Heart right ventricle (tissue), 16 donors: ENCODE results near the gene XPO6. TPM values are rescaled to one million over a fixed set of nuclear protein-coding genes. Genes with fewer than 3 reads are reported as not detected.

ENCODE experiments used
- ATAC-seq, 8 donors: fragments of 200-7000 bp; cut with Tn5 transposase; one replicate each; pipeline ENCODE4 v1.9.1; 2020; ENCODE audit warnings: mild to moderate bottlenecking in 8 of 8, moderate library complexity in 8 of 8, moderate number of reproducible peaks in 1 of 8
- DNase-seq, 2 donors: peaks; one replicate each; pipeline ENCODE4 v3.0.0-alpha.2; 2020
- H3K27ac ChIP-seq, 10 donors: fragments of 200-600 bp; sonication (generic) in 2 of 10; one replicate each; pipeline versions ENCODE4 v1.5.0 to v1.8.0; 2020 to 2022; ENCODE audit warnings: mild to moderate bottlenecking in 3 of 10
- H3K27me3 ChIP-seq, 7 donors: fragments of 200-600 bp; one replicate each; pipeline ENCODE4 v1.8.0; 2021 to 2022; ENCODE audit warnings: mild to moderate bottlenecking in 2 of 7
- H3K36me3 ChIP-seq, 9 donors: fragments of 200-600 bp; sonication (generic) in 1 of 9; one replicate each; pipeline versions ENCODE4 v1.5.0 to v1.8.0; 2020 to 2022; ENCODE audit warnings: mild to moderate bottlenecking in 2 of 9
- H3K4me1 ChIP-seq, 9 donors: fragments of 200-600 bp; sonication (generic) in 1 of 9; one replicate each; pipeline versions ENCODE4 v1.5.0 to v1.8.0; 2020 to 2022; ENCODE audit warnings: mild to moderate bottlenecking in 4 of 9
- H3K4me3 ChIP-seq, 10 donors: fragments of 200-600 bp; sonication (generic) in 2 of 10; one replicate each; pipeline versions ENCODE4 v1.5.0 to v1.8.0; 2020 to 2022; ENCODE audit warnings: mild to moderate bottlenecking in 7 of 10, moderate library complexity in 2 of 10
- H3K9me3 ChIP-seq, 11 donors: fragments of 200-600 bp in 10 of 11; sonication (generic) in 2 of 11; one replicate each; pipeline versions ENCODE4 v1.5.0 to v1.8.0; 2013 to 2022; ENCODE audit warnings: mild to moderate bottlenecking in 2 of 11, control low read depth in 1 of 11, moderate library complexity in 1 of 11
- CTCF ChIP-seq, 9 donors: fragments of 200-600 bp; sonication (generic) in 2 of 9; IDR thresholded peaks; one replicate each; pipeline versions ENCODE4 v1.5.0 to v1.8.0; 2021 to 2022; ENCODE audit warnings: antibody characterized with exemption in 9 of 9, mild to moderate bottlenecking in 5 of 9, moderate library complexity in 1 of 9
- WGBS, 2 donors: extraction: QIAGEN DNeasy Blood & Tissue Kit; methylation state at CpG; one replicate each; pipeline ENCODE4 v1.1.7; 2013; ENCODE audit warnings: inconsistent platforms in 1 of 2; 5-methylcytosine and 5-hydroxymethylcytosine counted together
- intact Hi-C, 10 donors: fragments of 100-400 bp; cut with DNase I; formaldehyde crosslinking; loops; one replicate each; pipeline versions ENCODE4 v1.11.1 to v1.14.2; 2022
- polyA plus RNA-seq, 2 donors: library from polyadenylated mRNA; stranded (reverse); fragments of 200-250 nt; gene quantifications; one replicate each; pipeline ENCODE4 v1.2.3, GENCODE V29; 2013
- total RNA-seq, 10 donors: library from RNA; stranded (reverse); fragmentation: NEBNext Ultra II Directional in 3 of 10; extraction: Animal tissue kit (Norgen Biotek cat#: 25700) in 3 of 10; gene quantifications; one replicate each; pipeline versions ENCODE4 v1.2.1 to v1.2.4, GENCODE V29; 2021 to 2023
- donor health status: Arrhythmogenic right ventricular cardiomyopathy.
- donor health status: ischemic (EF 13 %, LVEDD 7.1; RV severe dilation, severe dysfunction).
- donor health status: healthy with polysubstance abuse.
- donor health status: DM: no; HTN: yes; CAD: no.
- donor health status: DM: no; HTN: no; CAD: no.
- donor health status: ischemic (EF 25% LVEDD 6.9; RV normal size, moderate dysfunction).
- donor health status: ischemic (EF 25% LVEDD 5.7; RV mildly dilated, moderate dysfunction).
- donor health status: healthy.
- donor health status: DM: yes; HTN: yes; CAD: no.
- donor health status: Ischemic cardiomyopathy.
- donor health status: ischemic (EF 35%, LVEDD 5.7; RV mildly dilated, moderate dysfunction).
- donor health status: nonischemic (EF 11% LVEDD 7.7; RV severe dilation, severe dysfunction).
- donor health status: DM: yes; HTN: yes; CAD: no.
- donor health status: PGD.
- donor health status: ischemic (EF 29% LVEDD 5.4; RV normal size, mild dysfunction).
- donor health status: nonischemic (EF 23%, LVEDD 6.1; RV moderate dilation, normal function).

Gene XPO6
- total and polyA plus RNA-seq, 12 donors = 22.1 to 41.8 (median 29.3) TPM

- DNase-seq = no peak
- Histone ChIP-seq H3K4me3 (no peak overlapping the region), H3K9me3 (peaks cover 0 to 19% (median 5%) of the 10 kb centered on the region in 11 donors), H3K36me3 (no peaks in the 10 kb centered on the region), H3K4me1 (no peaks in the 10 kb centered on the region), H3K27me3 (peaks cover 0 to 50% (median 9%) of the 10 kb centered on the region in 7 donors), H3K27ac (no peak overlapping the region)
- TF ChIP-seq CTCF (IDR thresholded peaks at IDR 0.05) = no peak
- intact Hi-C loops = no loop called here
- WGBS, 2 donors = 79 to 83% methylated on average over 7 of the region's 7 CpGs
- no peak for ATAC-seq
Measured at GRCh38 chr16:28051486-28051885, 160.3 kb downstream of the XPO6 start.

Other genes starting within 250 kb of the XPO6 start
- gene GSG1L, start 148.3 kb downstream of the XPO6 start, total RNA-seq = 10 to 100 TPM in 1 of 10 donors, 1 to 10 TPM in 3, under 1 TPM in 3, not detected in 3; 0.68 to 14.6 (median 3.4) TPM
- not detected for gene GSG1L, start 148.3 kb downstream of the XPO6 start, polyA plus RNA-seq
- 1 to 10 TPM; 1.1 to 7.0 (median 3.4) TPM for gene SBK1, start 80.6 kb upstream of the XPO6 start, total RNA-seq
- 1 to 10 TPM in 1 of 2 donors, under 1 TPM in 1; 0.38 to 2.9 TPM for gene SBK1, start 80.6 kb upstream of the XPO6 start, polyA plus RNA-seq
- 1 to 10 TPM in 3 of 10 donors, under 1 TPM in 5, not detected in 2; 0.25 to 1.8 (median 0.72) TPM for gene NPIPB6, start 151.5 kb upstream of the XPO6 start, total RNA-seq
- under 1 TPM; 0.12 to 0.22 TPM for gene NPIPB6, start 151.5 kb upstream of the XPO6 start, polyA plus RNA-seq
- 100 to 1,000 TPM in 1 of 10 donors, 10 to 100 TPM in 9; 10.3 to 103 (median 47.2) TPM for gene EIF3CL, start 191.9 kb upstream of the XPO6 start, total RNA-seq
- gene EIF3CL, start 191.9 kb upstream of the XPO6 start, polyA plus RNA-seq = 10 to 100 TPM; 41.0 to 96.8 TPM